Calu3 (cell line): Measurements from ENCODE around the gene S100A16. TPM values are rescaled to one million over a fixed set of nuclear protein-coding genes. Genes with fewer than 3 reads are reported as not detected.

Experiments
- BruUV-seq: library from RNA; stranded (reverse); fragments of 400-500 nt; replicated peaks from 2 replicates; lab custom pipeline; 2021; lab: Mats Ljungman, UMichigan
- CTCF ChIA-PET: fragments of 300-600 bp; sonication (Branson Sonifier 250); formaldehyde crosslinking; loops from one replicate; lab custom pipeline; 2022; ENCODE audit warnings: antibody characterized with exemption; lab: Charles Lee
- DNase-seq: peaks from one replicate; pipeline ENCODE4 v3.0.0; 2022
- H3K27ac Mint-ChIP-seq: one replicate; pipeline ENCODE4 v1.8.0; 2022; ENCODE audit warnings: mixed read lengths; ENCODE audit not compliant: unreplicated experiment
- H3K27me3 Mint-ChIP-seq: one replicate; pipeline ENCODE4 v1.8.0; 2022; ENCODE audit warnings: mixed read lengths; ENCODE audit not compliant: unreplicated experiment
- H3K36me3 Mint-ChIP-seq: one replicate; pipeline ENCODE4 v1.8.0; 2022; ENCODE audit warnings: mild to moderate bottlenecking, moderate library complexity, mixed read lengths; ENCODE audit not compliant: insufficient read depth, unreplicated experiment
- H3K4me1 Mint-ChIP-seq: one replicate; pipeline ENCODE4 v1.8.0; 2022; ENCODE audit warnings: mild to moderate bottlenecking, low read depth, mixed read lengths; ENCODE audit not compliant: unreplicated experiment
- H3K4me3 Mint-ChIP-seq: one replicate; pipeline ENCODE4 v1.8.0; 2022; ENCODE audit warnings: mild to moderate bottlenecking, low read depth, moderate library complexity, mixed read lengths; ENCODE audit not compliant: unreplicated experiment
- H3K9me3 Mint-ChIP-seq: one replicate; pipeline ENCODE4 v1.8.0; 2022; ENCODE audit warnings: low read depth, mixed read lengths; ENCODE audit not compliant: unreplicated experiment
- intact Hi-C: fragments of 100-400 bp; cut with micrococcal nuclease; formaldehyde crosslinking; loops from one replicate; pipeline ENCODE4 v1.10.0; 2022; ENCODE audit not compliant: unreplicated experiment
- total RNA-seq: library from RNA; stranded (reverse); gene quantifications from 2 replicates; pipeline ENCODE4 v1.2.3, GENCODE V29; 2022
- TF ChIP-seq, protein P1 (sequence below): fragments of 200-600 bp; IDR thresholded peaks from one replicate; pipeline ENCODE4 v1.8.0; 2022; ENCODE audit warnings: antibody characterized with exemption; ENCODE audit not compliant: unreplicated experiment

The S100A16 gene
- total RNA-seq, 1 experiment from 2014 or later = 247 TPM

DNA sequence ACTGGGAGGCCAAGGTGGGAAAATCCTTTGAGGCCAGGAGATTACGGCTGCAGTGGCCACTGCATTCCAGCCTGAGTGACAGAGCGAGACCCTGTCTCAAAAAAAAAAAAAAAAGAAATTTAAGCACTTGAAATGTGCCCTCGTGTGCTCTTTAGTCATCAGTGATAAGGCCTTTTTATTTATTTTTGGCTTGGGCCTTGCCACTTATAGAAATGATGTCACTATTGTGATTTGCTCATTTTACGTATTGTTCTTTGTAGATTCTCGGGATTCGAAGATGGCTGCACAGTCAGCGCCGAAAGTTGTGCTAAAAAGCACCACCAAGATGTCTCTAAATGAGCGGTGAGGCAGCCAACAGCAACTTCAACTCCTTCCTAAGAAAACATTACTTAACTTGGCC is 23.4 kb upstream of the S100A16 start:
- Mint-ChIP-seq H3K4me1 (peaks cover 33% of the 10 kb centered on the region), H3K4me3 (peak overlapping the region; percentile 98), H3K36me3 (peaks cover 83% of the 10 kb centered on the region), H3K9me3 (no peaks in the 10 kb centered on the region), H3K27ac (no peak overlapping the region), H3K27me3 (no peaks in the 10 kb centered on the region)
- BruUV-seq = no TSS peak
- CTCF ChIA-PET = no interaction called here
- DNase-seq = no peak
- TF ChIP-seq, protein P1, sequence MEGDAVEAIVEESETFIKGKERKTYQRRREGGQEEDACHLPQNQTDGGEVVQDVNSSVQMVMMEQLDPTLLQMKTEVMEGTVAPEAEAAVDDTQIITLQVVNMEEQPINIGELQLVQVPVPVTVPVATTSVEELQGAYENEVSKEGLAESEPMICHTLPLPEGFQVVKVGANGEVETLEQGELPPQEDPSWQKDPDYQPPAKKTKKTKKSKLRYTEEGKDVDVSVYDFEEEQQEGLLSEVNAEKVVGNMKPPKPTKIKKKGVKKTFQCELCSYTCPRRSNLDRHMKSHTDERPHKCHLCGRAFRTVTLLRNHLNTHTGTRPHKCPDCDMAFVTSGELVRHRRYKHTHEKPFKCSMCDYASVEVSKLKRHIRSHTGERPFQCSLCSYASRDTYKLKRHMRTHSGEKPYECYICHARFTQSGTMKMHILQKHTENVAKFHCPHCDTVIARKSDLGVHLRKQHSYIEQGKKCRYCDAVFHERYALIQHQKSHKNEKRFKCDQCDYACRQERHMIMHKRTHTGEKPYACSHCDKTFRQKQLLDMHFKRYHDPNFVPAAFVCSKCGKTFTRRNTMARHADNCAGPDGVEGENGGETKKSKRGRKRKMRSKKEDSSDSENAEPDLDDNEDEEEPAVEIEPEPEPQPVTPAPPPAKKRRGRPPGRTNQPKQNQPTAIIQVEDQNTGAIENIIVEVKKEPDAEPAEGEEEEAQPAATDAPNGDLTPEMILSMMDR = no peak
- intact Hi-C loops = no loop called here

DNA sequence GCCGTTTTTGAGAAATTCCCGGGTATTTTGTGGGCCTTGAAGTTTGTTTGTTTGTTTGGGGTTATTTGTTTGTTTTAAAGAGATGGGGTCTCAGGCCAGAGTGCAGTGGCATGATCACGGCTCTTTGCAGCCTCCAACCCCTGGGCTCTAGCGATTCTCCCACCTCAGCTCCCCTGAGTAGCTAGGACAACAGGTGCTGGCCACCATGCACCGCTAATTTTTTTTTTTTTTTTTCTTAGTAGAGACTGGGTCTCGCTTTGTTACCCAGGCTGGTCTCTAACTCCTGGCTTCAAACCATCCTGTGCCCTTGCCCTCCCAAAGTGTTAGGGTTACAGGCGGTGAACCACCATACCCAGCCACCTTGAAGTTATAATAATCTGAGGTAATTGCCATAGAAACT is 22.9 kb upstream of the S100A16 start:
- BruUV-seq = no TSS peak
- peak overlapping the region; percentile 98 for H3K4me3 Mint-ChIP-seq
- H3K27me3 Mint-ChIP-seq = no peaks in the 10 kb centered on the region
- TF ChIP-seq, protein P1 = no peak
- H3K27ac Mint-ChIP-seq = peak overlapping the region; percentile 98
- H3K9me3 Mint-ChIP-seq = no peaks in the 10 kb centered on the region
- H3K36me3 Mint-ChIP-seq = peaks cover 80% of the 10 kb centered on the region
- H3K4me1 Mint-ChIP-seq = peaks cover 38% of the 10 kb centered on the region
- CTCF ChIA-PET = interaction anchor here (0.9 to 2.5 kb wide), 3 partner anchors 23 to 63 kb away, joined by 4 to 28 read pairs (median 19); partner anchors contain the start of gene S100A16
- DNase-seq = no peak
- intact Hi-C loops = loop anchor here (2.0 kb wide), 1 partner anchor 63 kb away; no protein-coding TSS in a partner anchor

DNA sequence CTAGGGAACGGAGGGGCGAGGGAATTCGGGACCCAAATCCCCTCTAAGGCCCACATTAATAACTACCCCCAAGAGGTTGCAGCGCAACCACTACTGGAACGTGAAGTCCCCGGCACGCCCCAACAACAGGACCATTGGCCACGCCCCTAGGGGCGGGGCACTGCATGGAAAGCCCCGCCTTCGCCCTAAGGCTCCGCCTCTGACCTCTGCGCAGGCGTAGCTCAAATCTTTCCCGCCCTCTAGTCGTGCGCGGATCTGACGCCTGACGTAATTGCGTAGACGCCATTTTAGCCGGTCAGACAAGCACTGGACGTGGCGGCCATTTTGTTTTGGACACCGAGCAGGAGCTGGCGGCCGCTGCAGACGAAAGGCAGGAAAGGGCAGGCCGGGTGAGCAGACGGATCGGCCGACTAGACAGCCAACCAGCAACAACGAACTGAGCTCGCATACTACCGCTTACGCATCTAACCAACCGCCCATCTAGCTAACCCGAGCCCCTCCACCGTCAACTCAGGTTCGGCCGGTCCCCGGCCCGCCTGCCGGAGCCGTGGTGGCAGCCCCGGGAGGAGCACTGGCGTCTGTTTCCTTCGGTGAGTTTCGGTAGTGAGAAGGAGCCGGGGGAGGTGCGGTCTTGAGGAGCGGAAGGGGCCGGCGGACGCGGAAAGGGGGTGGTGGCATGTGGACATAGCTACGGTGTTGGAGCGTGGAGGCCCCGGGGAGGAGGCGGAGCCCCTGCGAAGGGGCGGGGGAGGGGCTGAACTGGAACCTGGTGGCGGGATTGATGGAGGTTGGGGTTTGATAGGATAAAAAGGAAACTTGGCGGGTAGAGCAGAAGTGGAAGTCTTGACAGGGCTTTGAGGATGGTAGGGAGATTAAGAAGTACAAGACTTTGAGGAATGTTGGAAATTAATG is 21.1 kb upstream of the S100A16 start, which contains the start of gene CHTOP:
TSS of gene CHTOP (plus strand) at position 313 of the 912 bp plus-strand sequence. CDS start 2,523 bp downstream, outside the sequence.
- DNase-seq = peak; percentile 99
- TSS peak; percentile 81 for BruUV-seq
- Mint-ChIP-seq H3K27me3 (no peaks in the 10 kb centered on the region), H3K27ac (peak within 1 kb of the TSS; percentile 98), H3K4me1 (peaks cover 44% of the 10 kb centered on the region), H3K9me3 (no peaks in the 10 kb centered on the region), H3K36me3 (peaks cover 65% of the 10 kb centered on the region), H3K4me3 (peak within 1 kb of the TSS; percentile 98)
- TF ChIP-seq, protein P1 = no peak
- CTCF ChIA-PET = interaction anchor here (0.6 to 2.5 kb wide), 16 partner anchors 15 to 333 kb away, joined by 3 to 28 read pairs (median 4); partner anchors contain the start of genes CREB3L4, S100A14, S100A16 and S100A2
- intact Hi-C loops = loop anchor here (2.0 kb wide), 1 partner anchor 61 kb away; no protein-coding TSS in a partner anchor

DNA sequence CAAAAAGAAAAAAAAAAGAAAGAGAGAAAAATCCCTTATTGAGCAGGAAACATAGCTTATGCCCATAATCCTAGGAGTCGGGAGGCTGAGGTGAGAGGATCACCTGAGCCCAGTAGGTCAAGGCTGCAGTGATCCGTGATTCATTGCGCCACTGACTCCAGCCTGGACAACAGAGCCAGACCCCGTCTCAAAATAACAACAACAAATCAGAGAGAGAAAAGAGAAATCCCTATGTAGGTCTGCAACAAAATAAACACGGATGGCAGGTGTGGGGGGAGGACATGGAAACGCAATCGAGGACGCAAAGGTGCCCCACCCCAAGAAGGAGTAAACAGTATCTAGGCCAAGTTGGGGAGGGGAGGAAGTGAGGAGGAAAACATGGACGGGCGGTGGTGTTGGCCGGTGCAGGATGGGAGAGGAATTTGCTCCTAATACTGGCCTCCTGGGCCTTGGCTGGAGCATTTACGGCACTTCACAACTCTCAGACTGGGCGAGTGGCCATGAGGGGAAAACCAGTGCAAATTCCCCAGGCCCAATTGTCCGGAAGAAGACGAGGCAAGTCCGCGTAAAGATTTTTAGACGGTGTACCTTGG is 20.3 kb upstream of the S100A16 start:
- intact Hi-C loops = no loop called here
- Mint-ChIP-seq H3K27me3 (no peaks in the 10 kb centered on the region), H3K27ac (peak overlapping the region; percentile 98), H3K4me1 (peaks cover 44% of the 10 kb centered on the region), H3K4me3 (peak overlapping the region; percentile 98), H3K9me3 (no peaks in the 10 kb centered on the region), H3K36me3 (peaks cover 58% of the 10 kb centered on the region)
- CTCF ChIA-PET = interaction anchor here (0.5 to 2.5 kb wide), 14 partner anchors 17 to 334 kb away, joined by 3 to 28 read pairs (median 4); partner anchors contain the start of genes CREB3L4, S100A14, S100A16 and S100A2
- TF ChIP-seq, protein P1 = no peak
- no peak for DNase-seq
- no TSS peak for BruUV-seq
